Astrocyte of the hippocampus (primary cell): ENCODE measurements around the gene ZNF225.
"Not testable (repeated sequence)": the region's sequence is repeated elsewhere in the genome, so short reads cannot be mapped to it uniquely, and the experiment has no call there.

Experiments used
- DNase-seq: peaks from one replicate; pipeline ENCODE4 v3.0.0; 2011; ENCODE audit warnings: low read depth, low spot score

Gene ZNF225

DNA sequence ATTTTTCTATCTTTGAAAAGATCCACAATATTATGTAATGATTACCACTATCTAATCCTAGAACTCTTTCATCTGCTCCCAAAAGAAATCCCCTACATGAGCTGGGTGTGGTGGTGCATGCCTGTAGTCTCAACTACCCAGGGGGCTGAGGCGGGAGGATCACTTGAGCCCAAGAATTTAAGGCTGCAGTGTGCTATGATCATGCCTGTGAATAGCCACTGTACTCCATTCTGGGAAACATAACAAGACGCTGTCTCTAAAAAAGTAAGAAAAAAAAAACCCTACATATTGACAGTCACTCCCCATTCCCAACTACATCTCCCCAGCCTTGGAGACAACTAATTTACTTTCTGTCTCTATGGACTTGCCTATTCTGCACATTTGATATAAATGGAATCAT is 50.6 kb downstream of the ZNF225 start:
- no peak for DNase-seq

- no peak for DNase-seq
Measured at GRCh38 chr19:44164327-44164672, 51.1 kb downstream of the ZNF225 start.

GRCh38 chr19:44164673-44165512 is 51.7 kb downstream of the ZNF225 start, which contains the start of gene ZNF226:
Gene ZNF226, plus strand, starts transcription at chr19:44165100. Its CDS starts 4,981 bp downstream, at chr19:44170081.
- peak; percentile 99 for DNase-seq

DNA sequence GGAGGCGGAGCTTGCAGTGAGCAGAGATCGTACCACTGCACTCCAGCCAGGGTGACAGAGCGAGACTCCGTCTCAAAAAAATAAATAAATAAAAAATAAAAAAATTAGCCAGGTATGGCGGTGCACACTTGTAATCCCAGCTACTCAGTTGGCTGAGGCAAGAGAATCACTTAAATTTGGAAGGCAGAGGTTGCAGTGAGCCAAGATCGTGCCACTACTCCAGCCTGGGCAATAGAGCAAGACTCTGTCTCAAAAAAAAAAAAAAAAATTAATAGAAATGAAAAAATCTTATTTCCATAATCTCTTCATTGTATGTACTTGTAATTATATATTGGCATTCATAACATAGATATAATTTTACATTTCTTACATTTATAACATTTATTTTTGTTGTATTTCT is 57.5 kb downstream of the ZNF225 start:
- not testable (repeated sequence) for DNase-seq

- no peak for DNase-seq
Measured at GRCh38 chr19:44176590-44176989, 63.4 kb downstream of the ZNF225 start.

- DNase-seq = no peak
Measured at GRCh38 chr19:44180968-44181367, 67.8 kb downstream of the ZNF225 start.

DNA sequence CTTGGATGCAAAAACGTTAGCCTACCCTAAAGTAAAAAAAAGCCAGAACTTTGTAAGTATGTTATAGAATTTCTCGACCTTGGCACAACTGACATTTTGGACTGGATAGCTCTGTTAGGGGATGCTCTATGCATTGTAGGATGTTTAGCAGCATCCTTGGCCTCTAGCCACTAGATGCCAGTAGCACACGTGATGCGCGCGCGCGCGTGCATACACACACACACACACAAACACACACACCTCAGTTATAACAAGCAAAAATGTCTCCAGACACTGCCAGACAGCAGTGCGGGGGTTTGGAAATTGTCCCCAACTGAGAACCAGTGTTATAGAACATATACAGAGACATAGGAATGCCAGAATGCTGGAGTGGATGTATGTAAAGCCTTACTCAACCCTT is 68.9 kb downstream of the ZNF225 start:
- DNase-seq = no peak
